Liver (tissue), 9 donors: ENCODE results near the gene IGF2. TPM values are rescaled to one million over a fixed set of nuclear protein-coding genes. Genes with fewer than 3 reads are reported as not detected.

Experiments
- DNase-seq: peaks from one replicate; pipeline ENCODE4 v3.0.0-alpha.2; 2017; ENCODE audit warnings: low spot score
- H3K27ac ChIP-seq, 2 donors: one replicate each; pipeline ENCODE4 v1.7.0; 2013; ENCODE audit warnings: inconsistent platforms in 2 of 2, low read length in 2 of 2, control low read depth in 1 of 2, low read depth in 1 of 2, mild to moderate bottlenecking in 1 of 2
- H3K27me3 ChIP-seq, 4 donors: one replicate each; pipeline versions ENCODE4 v1.6.1 to v1.7.0; 2013; ENCODE audit warnings: low read length in 3 of 4, inconsistent platforms in 1 of 4, mild to moderate bottlenecking in 1 of 4, moderate library complexity in 1 of 4; ENCODE audit not compliant: control insufficient read depth in 4 of 4, insufficient read depth in 4 of 4
- H3K36me3 ChIP-seq, 4 donors: one replicate each; pipeline versions ENCODE4 v1.6.1 to v1.7.0; 2013; ENCODE audit warnings: low read length in 3 of 4, mild to moderate bottlenecking in 3 of 4, low read depth in 1 of 4, moderate library complexity in 1 of 4; ENCODE audit not compliant: control insufficient read depth in 4 of 4, insufficient read depth in 3 of 4
- H3K4me1 ChIP-seq, 4 donors: one replicate each; pipeline versions ENCODE4 v1.6.1 to v1.7.0; 2013; ENCODE audit warnings: low read length in 3 of 4, mild to moderate bottlenecking in 3 of 4, moderate library complexity in 1 of 4; ENCODE audit not compliant: control insufficient read depth in 4 of 4, insufficient read depth in 4 of 4
- H3K4me3 ChIP-seq, 3 donors: one replicate each; pipeline versions ENCODE4 v1.6.1 to v1.7.0; 2013; ENCODE audit warnings: low read length in 3 of 3, control low read depth in 1 of 3, low read depth in 1 of 3, mild to moderate bottlenecking in 1 of 3
- H3K9ac ChIP-seq, 2 donors: one replicate each; pipeline ENCODE4 v1.7.0; 2013; ENCODE audit warnings: low read length in 2 of 2, mild to moderate bottlenecking in 2 of 2, moderate library complexity in 2 of 2, control low read depth in 1 of 2, low read depth in 1 of 2
- H3K9me3 ChIP-seq, 4 donors: one replicate each; pipeline versions ENCODE4 v1.6.1 to v1.7.0; 2013; ENCODE audit warnings: low read length in 3 of 4; ENCODE audit not compliant: control insufficient read depth in 4 of 4
- ATF3 ChIP-seq: IDR thresholded peaks from 2 replicates; pipeline ENCODE4 v1.6.1; 2016; ENCODE audit warnings: antibody characterized with exemption
- CTCF ChIP-seq: fragments of 150-350 bp; IDR thresholded peaks from 2 replicates; pipeline ENCODE4 v1.5.1; 2017; ENCODE audit warnings: improper control_type of control experiment, low read depth, low read length; ENCODE audit not compliant: missing input control
- EGR1 ChIP-seq, 2 donors: IDR thresholded peaks; 2 replicates each; pipeline ENCODE4 v1.6.1; 2016 to 2018; ENCODE audit warnings: antibody characterized with exemption in 2 of 2, low read depth in 2 of 2
- FOXA1 ChIP-seq: IDR thresholded peaks from 2 replicates; pipeline ENCODE4 v1.6.1; 2016; ENCODE audit warnings: antibody characterized with exemption
- FOXA2 ChIP-seq: IDR thresholded peaks from 2 replicates; pipeline ENCODE4 v1.6.1; 2016; ENCODE audit warnings: antibody characterized with exemption
- GABPA ChIP-seq, 2 donors: IDR thresholded peaks in 1 of 2; conservative IDR thresholded peaks in 1 of 2; 2 replicates each; pipeline ENCODE4 v1.6.1; 2016; ENCODE audit warnings: antibody characterized with exemption in 2 of 2, mild to moderate bottlenecking in 1 of 2, moderate library complexity in 1 of 2
- HNF4A ChIP-seq, 2 donors: conservative IDR thresholded peaks; 2 replicates each; pipeline ENCODE4 v1.6.1; 2016; ENCODE audit warnings: antibody characterized with exemption in 2 of 2, mild to moderate bottlenecking in 2 of 2
- HNF4G ChIP-seq: IDR thresholded peaks from 2 replicates; pipeline ENCODE4 v1.6.1; 2016; ENCODE audit warnings: antibody characterized with exemption
- JUND ChIP-seq, 2 donors: IDR thresholded peaks; 2 replicates each; pipeline ENCODE4 v1.6.1; 2016; ENCODE audit warnings: antibody characterized with exemption in 2 of 2
- MAX ChIP-seq: IDR thresholded peaks from 2 replicates; pipeline ENCODE4 v1.6.1; 2016; ENCODE audit warnings: antibody characterized with exemption
- NR2F2 ChIP-seq: IDR thresholded peaks from 2 replicates; pipeline ENCODE4 v1.6.1; 2016; ENCODE audit warnings: antibody characterized with exemption
- RAD21 ChIP-seq, 2 donors: IDR thresholded peaks; 2 replicates each; pipeline ENCODE4 v1.6.1; 2016; ENCODE audit warnings: antibody characterized with exemption in 2 of 2, mild to moderate bottlenecking in 2 of 2
- RXRA ChIP-seq, 2 donors: IDR thresholded peaks; 2 replicates each; pipeline ENCODE4 v1.6.1; 2017 to 2018; ENCODE audit warnings: antibody characterized with exemption in 2 of 2, mild to moderate bottlenecking in 1 of 2
- SP1 ChIP-seq: IDR thresholded peaks from 2 replicates; pipeline ENCODE4 v1.6.1; 2018; ENCODE audit warnings: antibody characterized with exemption, mild to moderate bottlenecking
- TAF1 ChIP-seq: conservative IDR thresholded peaks from 2 replicates; pipeline ENCODE4 v1.6.1; 2016; ENCODE audit warnings: antibody characterized with exemption, mild to moderate bottlenecking
- YY1 ChIP-seq: IDR thresholded peaks from 2 replicates; pipeline ENCODE4 v1.6.1; 2016; ENCODE audit warnings: antibody characterized with exemption, mild to moderate bottlenecking
- WGBS: extraction: QIAGEN DNeasy Blood & Tissue Kit; methylation state at CpG from one replicate; pipeline ENCODE4 v1.1.7; 2013; 5-methylcytosine and 5-hydroxymethylcytosine counted together
- polyA plus RNA-seq, 2 donors: library from polyadenylated mRNA; stranded (reverse) in 1 of 2; unstranded in 1 of 2; fragments of 200-250 nt in 1 of 2; fragments of >200 nt in 1 of 2; fragmentation: Nextera tagmentation in 1 of 2; extraction: Ambion mirVana in 1 of 2; gene quantifications; one replicate each; pipeline versions ENCODE4 v1.2.1 to v1.2.3, GENCODE V29; 2013 to 2015
- total RNA-seq, 2 donors: library from RNA; depleted of rRNA; stranded (reverse); fragments of >200 nt; gene quantifications; one replicate each; pipeline ENCODE4 v1.2.3, GENCODE V29; 2014
- TF ChIP-seq, protein P1 (sequence below): IDR thresholded peaks from 2 replicates; pipeline ENCODE4 v1.6.1; 2016; ENCODE audit warnings: antibody characterized with exemption
- donor health status: healthy.
- donor health status: healthy.
- donor health status: healthy.
- donor health status: healthy.
- donor health status: healthy.

The IGF2 gene
- total and polyA plus RNA-seq, 4 donors, result 70.5 to 1,440 (median 192) TPM

- no peak for DNase-seq
- Histone ChIP-seq H3K9ac (no peak overlapping the region), H3K4me3 (no peak overlapping the region), H3K27me3 (no peaks in the 10 kb centered on the region), H3K27ac (no peak overlapping the region), H3K36me3 (peaks cover 5 to 25% (median 17%) of the 10 kb centered on the region in 4 donors), H3K9me3 (no peaks in the 10 kb centered on the region), H3K4me1 (peaks cover 15 to 57% (median 37%) of the 10 kb centered on the region in 4 donors)
- 71% methylated on average over 24 of the region's 24 CpGs for WGBS
- TF ChIP-seq FOXA2 (no peak), ATF3 (no peak), TAF1 (no peak), HNF4G (no peak), YY1 (no peak), JUND (IDR thresholded peaks at IDR 0.05) (no peak), FOXA1 (no peak), NR2F2 (no peak), SP1 (no peak), GABPA (IDR thresholded peaks at IDR 0.05 in 1 of 2, conservative IDR thresholded peaks at IDR 0.05 in 1 of 2) (no peak), CTCF (no peak), EGR1 (IDR thresholded peaks at IDR 0.05; ENCODE audit: low read depth in 2 of 2) (no peak), RAD21 (IDR thresholded peaks at IDR 0.05) (no peak), HNF4A (conservative IDR thresholded peaks at IDR 0.05) (no peak), MAX (no peak)
- TF ChIP-seq, protein P1, sequence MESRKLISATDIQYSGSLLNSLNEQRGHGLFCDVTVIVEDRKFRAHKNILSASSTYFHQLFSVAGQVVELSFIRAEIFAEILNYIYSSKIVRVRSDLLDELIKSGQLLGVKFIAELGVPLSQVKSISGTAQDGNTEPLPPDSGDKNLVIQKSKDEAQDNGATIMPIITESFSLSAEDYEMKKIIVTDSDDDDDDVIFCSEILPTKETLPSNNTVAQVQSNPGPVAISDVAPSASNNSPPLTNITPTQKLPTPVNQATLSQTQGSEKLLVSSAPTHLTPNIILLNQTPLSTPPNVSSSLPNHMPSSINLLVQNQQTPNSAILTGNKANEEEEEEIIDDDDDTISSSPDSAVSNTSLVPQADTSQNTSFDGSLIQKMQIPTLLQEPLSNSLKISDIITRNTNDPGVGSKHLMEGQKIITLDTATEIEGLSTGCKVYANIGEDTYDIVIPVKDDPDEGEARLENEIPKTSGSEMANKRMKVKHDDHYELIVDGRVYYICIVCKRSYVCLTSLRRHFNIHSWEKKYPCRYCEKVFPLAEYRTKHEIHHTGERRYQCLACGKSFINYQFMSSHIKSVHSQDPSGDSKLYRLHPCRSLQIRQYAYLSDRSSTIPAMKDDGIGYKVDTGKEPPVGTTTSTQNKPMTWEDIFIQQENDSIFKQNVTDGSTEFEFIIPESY, result no peak
Observed at GRCh38 chr11:2136209-2136951, 2.8 kb downstream of the IGF2 start.

GRCh38 chr11:2135648-2136201 lies 3.5 kb downstream of the IGF2 start:
- Histone ChIP-seq H3K9ac (no peak overlapping the region), H3K27me3 (no peaks in the 10 kb centered on the region), H3K27ac (no peak overlapping the region), H3K9me3 (no peaks in the 10 kb centered on the region), H3K4me1 (peaks cover 15 to 57% (median 37%) of the 10 kb centered on the region in 4 donors), H3K36me3 (peaks cover 5 to 29% (median 21%) of the 10 kb centered on the region in 4 donors), H3K4me3 (no peak overlapping the region)
- TF ChIP-seq HNF4A (conservative IDR thresholded peaks at IDR 0.05) (no peak), RXRA (IDR thresholded peaks at IDR 0.05) (peak in 1 of 2 donors; percentile 12), MAX (no peak), HNF4G (no peak)
- no peak for DNase-seq
- 71% methylated on average over 14 of the region's 14 CpGs for WGBS
